MM.1S (cell line): Measurements from ENCODE around the gene CHST1.

Experiments
- DNase-seq: peaks from one replicate; pipeline ENCODE4 v3.0.0-alpha.2; 2015
- H2AFZ ChIP-seq: fragments of 300-600 bp; sonication (generic); 2 replicates; pipeline ENCODE4 v1.6.0; 2016; ENCODE audit warnings: antibody characterized with exemption, low read length
- H3F3A ChIP-seq: fragments of 300-600 bp; sonication (generic); 2 replicates; pipeline ENCODE4 v1.6.1; 2016; ENCODE audit warnings: mild to moderate bottlenecking, antibody characterized with exemption, low read length, moderate library complexity, mixed read lengths; ENCODE audit not compliant: insufficient read depth
- H3K27ac ChIP-seq: fragments of 300-600 bp; sonication (generic); 2 replicates; pipeline ENCODE4 v1.5.1; 2016; ENCODE audit warnings: mild to moderate bottlenecking, low read length
- H3K27me3 ChIP-seq: fragments of 300-600 bp; sonication (generic); replicated peaks from 2 replicates; pipeline ENCODE4 v1.6.0; 2016; ENCODE audit warnings: low read length; ENCODE audit not compliant: insufficient read depth
- H3K36me3 ChIP-seq: fragments of 300-600 bp; sonication (generic); replicated peaks from 2 replicates; pipeline ENCODE4 v1.6.1; 2016; ENCODE audit warnings: mild to moderate bottlenecking, low read length, mixed read lengths; ENCODE audit not compliant: insufficient read depth
- H3K4me1 ChIP-seq: fragments of 300-600 bp; sonication (generic); 2 replicates; pipeline ENCODE4 v1.6.1; 2016; ENCODE audit warnings: low read length, mixed read lengths
- H3K4me2 ChIP-seq: fragments of 300-600 bp; sonication (generic); 2 replicates; pipeline ENCODE4 v1.6.0; 2016; ENCODE audit warnings: low read depth, low read length
- H3K4me3 ChIP-seq: fragments of 300-600 bp; sonication (generic); 2 replicates; pipeline ENCODE4 v1.5.1; 2016; ENCODE audit warnings: low read length, mixed read lengths
- H3K79me2 ChIP-seq: fragments of 300-600 bp; sonication (generic); 2 replicates; pipeline ENCODE4 v1.6.1; 2016; ENCODE audit warnings: mixed run types, low read length, mixed read lengths
- H3K9ac ChIP-seq: fragments of 300-600 bp; sonication (generic); 2 replicates; pipeline ENCODE4 v1.6.1; 2016; ENCODE audit warnings: low read length, mixed read lengths
- H3K9me2 ChIP-seq: fragments of 300-600 bp; sonication (generic); replicated peaks from 2 replicates; pipeline ENCODE4 v1.6.1; 2016; ENCODE audit warnings: mild to moderate bottlenecking, low read length, mixed read lengths; ENCODE audit not compliant: insufficient read depth
- H3K9me3 ChIP-seq: fragments of 300-600 bp; sonication (generic); replicated peaks from 2 replicates; pipeline ENCODE4 v1.6.1; 2016; ENCODE audit warnings: mild to moderate bottlenecking, low read length, mixed read lengths; ENCODE audit not compliant: insufficient read depth
- H4K20me1 ChIP-seq: fragments of 300-600 bp; sonication (generic); 2 replicates; pipeline ENCODE4 v1.6.1; 2016; ENCODE audit warnings: mild to moderate bottlenecking, low read length, moderate library complexity, mixed read lengths; ENCODE audit not compliant: insufficient read depth
- EZH2 ChIP-seq: fragments of 300-600 bp; sonication (generic); optimal IDR thresholded peaks from 2 replicates; pipeline ENCODE3; 2017; ENCODE audit warnings: low read depth, mild to moderate bottlenecking, antibody characterized with exemption, low read length, mixed read lengths
- EZH2phosphoT487 ChIP-seq: fragments of 300-600 bp; sonication (generic); IDR thresholded peaks from 2 replicates; pipeline ENCODE4 v1.6.1; 2018; ENCODE audit warnings: antibody characterized with exemption, low read length
- TF ChIP-seq, protein P1 (sequence below): fragments of 300-600 bp; sonication (generic); IDR thresholded peaks from 2 replicates; pipeline ENCODE4 v1.5.1; 2016; ENCODE audit warnings: antibody characterized with exemption, low read length, mixed read lengths

CHST1 gene

GRCh38 chr11:45665933-45666647 is 668 bp upstream of the CHST1 start:
- H2AFZ ChIP-seq: no peak overlapping the region
- H3K27ac ChIP-seq: no peak overlapping the region
- no peak overlapping the region for H3K4me3 ChIP-seq
- H3K4me2 ChIP-seq: no peak overlapping the region
- DNase-seq: no peak
- H4K20me1 ChIP-seq: no peaks in the 10 kb centered on the region
- no peaks in the 10 kb centered on the region for H3K79me2 ChIP-seq
- no peaks in the 10 kb centered on the region for H3F3A ChIP-seq
- H3K9me3 ChIP-seq: no peaks in the 10 kb centered on the region
- H3K36me3 ChIP-seq: no peaks in the 10 kb centered on the region
- no peaks in the 10 kb centered on the region for H3K4me1 ChIP-seq
- H3K9me2 ChIP-seq: no peaks in the 10 kb centered on the region
- H3K27me3 ChIP-seq: peaks cover 84% of the 10 kb centered on the region
- no peak overlapping the region for H3K9ac ChIP-seq
- TF ChIP-seq, protein P1, sequence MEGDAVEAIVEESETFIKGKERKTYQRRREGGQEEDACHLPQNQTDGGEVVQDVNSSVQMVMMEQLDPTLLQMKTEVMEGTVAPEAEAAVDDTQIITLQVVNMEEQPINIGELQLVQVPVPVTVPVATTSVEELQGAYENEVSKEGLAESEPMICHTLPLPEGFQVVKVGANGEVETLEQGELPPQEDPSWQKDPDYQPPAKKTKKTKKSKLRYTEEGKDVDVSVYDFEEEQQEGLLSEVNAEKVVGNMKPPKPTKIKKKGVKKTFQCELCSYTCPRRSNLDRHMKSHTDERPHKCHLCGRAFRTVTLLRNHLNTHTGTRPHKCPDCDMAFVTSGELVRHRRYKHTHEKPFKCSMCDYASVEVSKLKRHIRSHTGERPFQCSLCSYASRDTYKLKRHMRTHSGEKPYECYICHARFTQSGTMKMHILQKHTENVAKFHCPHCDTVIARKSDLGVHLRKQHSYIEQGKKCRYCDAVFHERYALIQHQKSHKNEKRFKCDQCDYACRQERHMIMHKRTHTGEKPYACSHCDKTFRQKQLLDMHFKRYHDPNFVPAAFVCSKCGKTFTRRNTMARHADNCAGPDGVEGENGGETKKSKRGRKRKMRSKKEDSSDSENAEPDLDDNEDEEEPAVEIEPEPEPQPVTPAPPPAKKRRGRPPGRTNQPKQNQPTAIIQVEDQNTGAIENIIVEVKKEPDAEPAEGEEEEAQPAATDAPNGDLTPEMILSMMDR: no peak
- TF ChIP-seq EZH2 (no peak), EZH2phosphoT487 (no peak)

DNA sequence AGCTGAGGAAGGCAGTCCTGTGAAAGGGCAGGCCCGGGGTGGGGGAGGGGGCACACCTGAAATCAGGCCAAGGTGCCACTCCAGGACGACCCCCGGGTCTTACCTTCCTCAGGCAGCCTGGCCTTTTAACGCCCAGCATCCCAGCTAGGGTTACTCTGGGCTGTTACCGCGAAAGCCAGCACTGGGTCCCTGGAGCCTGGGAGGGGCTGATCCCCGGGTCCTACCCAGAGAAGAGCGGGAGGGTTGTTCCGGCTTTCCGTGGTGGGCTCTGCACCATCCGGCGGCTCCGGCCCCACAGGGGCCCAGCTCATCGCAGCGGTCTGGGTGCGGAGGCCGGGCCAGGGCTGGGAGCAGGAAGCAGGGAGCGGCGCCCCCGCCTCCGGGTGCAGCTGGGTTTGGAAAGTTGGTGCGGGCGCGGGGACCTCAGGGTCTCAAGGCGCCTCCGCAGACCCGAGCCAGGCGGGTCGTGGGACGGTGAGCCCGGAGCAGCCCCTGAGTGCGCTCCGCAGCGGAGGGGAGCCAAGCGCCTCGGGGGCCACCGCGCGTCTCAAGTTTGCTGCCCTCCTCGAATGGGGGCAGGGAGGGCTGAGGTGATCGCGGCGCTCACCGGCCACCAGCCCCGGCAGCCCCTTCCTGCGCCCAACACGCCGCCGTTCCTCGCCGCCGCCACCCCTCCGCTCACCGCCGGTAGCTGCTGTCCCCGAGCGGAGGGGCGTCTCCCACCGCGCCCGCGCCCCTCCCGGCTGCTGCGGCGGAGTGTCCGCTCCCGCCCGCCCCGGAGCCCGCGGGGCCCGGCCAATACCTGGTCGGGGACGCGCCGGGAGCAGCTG is 831 bp downstream of the CHST1 start:
- no peaks in the 10 kb centered on the region for H3K4me1 ChIP-seq
- H3K9me2 ChIP-seq: no peaks in the 10 kb centered on the region
- H3K36me3 ChIP-seq: no peaks in the 10 kb centered on the region
- H3K4me3 ChIP-seq: peak overlapping the region; percentile 36; the same call in 1 of the 2 replicates
- peak overlapping the region; percentile 63; the same call in 1 of the 2 replicates for H3K4me2 ChIP-seq
- peaks cover 93% of the 10 kb centered on the region for H3K27me3 ChIP-seq
- H3K79me2 ChIP-seq: no peaks in the 10 kb centered on the region
- TF ChIP-seq EZH2phosphoT487 (no peak), EZH2 (no peak)
- TF ChIP-seq, protein P1: no peak
- no peak overlapping the region for H2AFZ ChIP-seq
- no peaks in the 10 kb centered on the region for H3F3A ChIP-seq
- DNase-seq: no peak
- H3K9me3 ChIP-seq: no peaks in the 10 kb centered on the region
- no peak overlapping the region for H3K9ac ChIP-seq
- no peak overlapping the region for H3K27ac ChIP-seq
- H4K20me1 ChIP-seq: no peaks in the 10 kb centered on the region

GRCh38 chr11:45663486-45664375 is 1.7 kb downstream of the CHST1 start:
- Histone ChIP-seq H4K20me1 (no peaks in the 10 kb centered on the region), H3K9me2 (no peaks in the 10 kb centered on the region), H3K27ac (no peak overlapping the region), H3K4me2 (peak overlapping the region; percentile 63; the same call in 1 of the 2 replicates), H3K9me3 (no peaks in the 10 kb centered on the region), H3K79me2 (no peaks in the 10 kb centered on the region), H3K4me1 (no peaks in the 10 kb centered on the region), H3K27me3 (peaks cover 93% of the 10 kb centered on the region), H3K9ac (no peak overlapping the region), H3K4me3 (no peak overlapping the region), H3K36me3 (no peaks in the 10 kb centered on the region), H2AFZ (no peak overlapping the region), H3F3A (no peaks in the 10 kb centered on the region)
- DNase-seq: no peak
- TF ChIP-seq, protein P1: no peak
- TF ChIP-seq EZH2phosphoT487 (no peak), EZH2 (no peak)
